HEK293 (cell line): ENCODE measurements around the gene CADPS2.

Experiments
- CTCF ChIA-PET: fragments of 350-600 bp; formaldehyde crosslinking; extraction: SDS; loops from one replicate; lab custom pipeline; 2021; ENCODE audit warnings: antibody characterized with exemption; lab: Yijun Ruan, JAX
- POLR2A ChIA-PET: fragments of 300-600 bp; formaldehyde crosslinking; extraction: SDS; loops from one replicate; lab custom pipeline; 2020; ENCODE audit warnings: antibody characterized with exemption, inconsistent platforms; lab: Yijun Ruan, JAX
- H3K27ac ChIP-seq: fragments of 200-500 bp; sonication (Bioruptor generic); 2 replicates; pipeline ENCODE4 v1.5.1; 2014; ENCODE audit warnings: low read depth, low read length, control low read depth, inconsistent platforms; ENCODE audit errors: extremely low read depth
- H3K36me3 ChIP-seq, 2 experiments: fragments of 200-500 bp in 1 of 2; sonication (Bioruptor generic) in 1 of 2; 1 replicate in 1 of 2; 2 replicates in 1 of 2; pipeline ENCODE4 v1.5.1; 2014 to 2017; ENCODE audit warnings: inconsistent platforms in 2 of 2, low read length in 2 of 2; ENCODE audit not compliant: control insufficient read depth in 2 of 2, insufficient read depth in 1 of 2
- H3K4me1 ChIP-seq: fragments of 200-500 bp; sonication (Bioruptor generic); 2 replicates; pipeline ENCODE4 v1.5.1; 2014; ENCODE audit warnings: mild to moderate bottlenecking, low read length, inconsistent platforms; ENCODE audit not compliant: control insufficient read depth, insufficient read depth
- H3K4me3 ChIP-seq: 2 replicates; pipeline ENCODE4 v1.5.1; 2011; ENCODE audit warnings: low read depth, mild to moderate bottlenecking, control low read depth, low read length, moderate library complexity
- H3K9me3 ChIP-seq: fragments of 200-500 bp; sonication (Bioruptor generic); 2 replicates; pipeline ENCODE4 v1.5.1; 2014; ENCODE audit warnings: low read depth, low read length, inconsistent platforms; ENCODE audit not compliant: control insufficient read depth, insufficient read depth
- EGR2 ChIP-seq: fragments of 450-650 bp; formaldehyde crosslinking; IDR thresholded peaks from 2 replicates; pipeline ENCODE4 v1.5.1; 2016; ENCODE audit warnings: low read depth, missing biosample characterization, missing genetic modification characterization
- FEZF1 ChIP-seq: fragments of 450-650 bp; formaldehyde crosslinking; IDR thresholded peaks from 2 replicates; pipeline ENCODE4 v1.5.1; 2016; ENCODE audit warnings: missing biosample characterization, missing genetic modification characterization
- GLI4 ChIP-seq: fragments of 450-650 bp; formaldehyde crosslinking; IDR thresholded peaks from 2 replicates; pipeline ENCODE4 v1.5.1; 2016; ENCODE audit warnings: missing biosample characterization, missing genetic modification characterization
- IKZF3 ChIP-seq: fragments of 450-650 bp; IDR thresholded peaks from 2 replicates; pipeline ENCODE4 v1.5.0; 2018; ENCODE audit warnings: missing biosample characterization, mild to moderate bottlenecking, missing genetic modification characterization, moderate library complexity
- PATZ1 ChIP-seq: fragments of 450-650 bp; formaldehyde crosslinking; IDR thresholded peaks from 2 replicates; pipeline ENCODE4 v1.5.1; 2016; ENCODE audit warnings: missing biosample characterization, missing genetic modification characterization
- ZBTB1 ChIP-seq: fragments of 450-650 bp; formaldehyde crosslinking; IDR thresholded peaks from 2 replicates; pipeline ENCODE4 v1.5.1; 2016; ENCODE audit warnings: missing biosample characterization, missing genetic modification characterization
- ZBTB48 ChIP-seq: fragments of 450-650 bp; formaldehyde crosslinking; IDR thresholded peaks from 2 replicates; pipeline ENCODE4 v1.5.1; 2016; ENCODE audit warnings: missing biosample characterization, missing genetic modification characterization
- ZFP37 ChIP-seq: fragments of 450-650 bp; formaldehyde crosslinking; IDR thresholded peaks from 2 replicates; pipeline ENCODE4 v1.5.1; 2016; ENCODE audit warnings: missing biosample characterization, missing genetic modification characterization
- ZNF133 ChIP-seq: fragments of 450-650 bp; formaldehyde crosslinking; IDR thresholded peaks from 2 replicates; pipeline ENCODE4 v1.5.1; 2016; ENCODE audit warnings: missing biosample characterization, missing genetic modification characterization
- ZNF174 ChIP-seq: fragments of 450-650 bp; formaldehyde crosslinking; IDR thresholded peaks from 2 replicates; pipeline ENCODE4 v1.5.0; 2017; ENCODE audit warnings: missing biosample characterization, mild to moderate bottlenecking, missing genetic modification characterization
- ZNF23 ChIP-seq: fragments of 450-650 bp; formaldehyde crosslinking; IDR thresholded peaks from 2 replicates; pipeline ENCODE4 v1.5.1; 2016; ENCODE audit warnings: missing biosample characterization, missing genetic modification characterization, borderline replicate concordance
- ZNF335 ChIP-seq: fragments of 450-650 bp; formaldehyde crosslinking; conservative IDR thresholded peaks from 2 replicates; pipeline ENCODE4 v1.5.1; 2016; ENCODE audit warnings: missing biosample characterization, missing genetic modification characterization
- ZNF398 ChIP-seq: fragments of 450-650 bp; formaldehyde crosslinking; IDR thresholded peaks from 2 replicates; pipeline ENCODE4 v1.5.1; 2017; ENCODE audit warnings: missing biosample characterization, missing genetic modification characterization
- ZNF433 ChIP-seq: fragments of 450-650 bp; formaldehyde crosslinking; IDR thresholded peaks from 2 replicates; pipeline ENCODE4 v1.5.1; 2016; ENCODE audit warnings: missing biosample characterization, missing genetic modification characterization, low read depth
- ZNF501 ChIP-seq: fragments of 450-650 bp; formaldehyde crosslinking; IDR thresholded peaks from 2 replicates; pipeline ENCODE4 v1.5.1; 2016; ENCODE audit warnings: missing biosample characterization, missing genetic modification characterization
- ZNF529 ChIP-seq: fragments of 450-650 bp; formaldehyde crosslinking; IDR thresholded peaks from 2 replicates; pipeline ENCODE4 v1.5.1; 2017; ENCODE audit warnings: missing genetic modification characterization, missing biosample characterization; ENCODE audit not compliant: insufficient replicate concordance
- ZNF610 ChIP-seq: fragments of 450-650 bp; formaldehyde crosslinking; IDR thresholded peaks from 2 replicates; pipeline ENCODE4 v1.5.1; 2016; ENCODE audit warnings: missing biosample characterization, missing genetic modification characterization, borderline replicate concordance
- ZNF626 ChIP-seq: fragments of 450-650 bp; sonication (Bioruptor Pico); formaldehyde crosslinking; IDR thresholded peaks from 2 replicates; pipeline ENCODE4 v1.5.1; 2018; ENCODE audit warnings: missing biosample characterization, missing genetic modification characterization, inconsistent platforms
- ZNF776 ChIP-seq: fragments of 450-650 bp; formaldehyde crosslinking; IDR thresholded peaks from 2 replicates; pipeline ENCODE4 v1.5.0; 2017; ENCODE audit warnings: missing biosample characterization, missing genetic modification characterization, borderline replicate concordance
- ZNF791 ChIP-seq: fragments of 450-650 bp; formaldehyde crosslinking; IDR thresholded peaks from 2 replicates; pipeline ENCODE4 v1.5.1; 2016; ENCODE audit warnings: missing biosample characterization, missing genetic modification characterization
- TF ChIP-seq, protein P1 (sequence below): fragments of 450-650 bp; formaldehyde crosslinking; IDR thresholded peaks from 2 replicates; pipeline ENCODE4 v1.5.1; 2016; ENCODE audit warnings: missing biosample characterization, missing genetic modification characterization
- TF ChIP-seq, protein P2 (sequence below): fragments of 450-650 bp; formaldehyde crosslinking; conservative IDR thresholded peaks from 2 replicates; pipeline ENCODE4 v1.5.1; 2016; ENCODE audit warnings: low read depth, missing biosample characterization, missing genetic modification characterization
- TF ChIP-seq, protein P3 (sequence below): fragments of 450-650 bp; formaldehyde crosslinking; IDR thresholded peaks from 2 replicates; pipeline ENCODE4 v1.5.1; 2016; ENCODE audit warnings: missing biosample characterization, missing genetic modification characterization

Gene CADPS2

DNA sequence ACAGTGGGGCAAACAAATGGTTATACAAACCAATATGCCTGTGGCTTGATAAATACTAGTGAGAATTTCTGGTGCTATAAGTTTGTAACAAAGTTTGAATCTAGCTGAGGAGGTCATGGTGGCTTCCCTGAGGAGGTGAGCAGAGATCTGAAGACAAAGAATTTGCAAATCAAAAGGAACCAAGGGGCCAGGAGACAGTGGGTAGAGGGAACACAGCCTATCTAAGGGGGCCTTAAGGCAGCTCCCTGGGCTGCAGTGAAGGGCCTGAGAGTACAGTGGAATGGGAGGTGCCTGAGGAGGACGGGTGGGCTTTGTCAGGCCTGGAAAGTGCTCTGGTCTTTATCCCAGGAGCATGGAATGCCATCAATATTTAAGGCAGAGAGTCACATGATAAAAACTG, 209.1 kb downstream of the CADPS2 start (continued):
- TF ChIP-seq ZBTB1 (tag by site-specific recombination) (no peak), ZNF398 (tag by site-specific recombination) (no peak), ZNF626 (tag by site-specific recombination) (no peak), ZNF501 (no peak), ZNF610 (tag by site-specific recombination) (no peak), EGR2 (tag by site-specific recombination) (no peak)
- TF ChIP-seq, protein P1, sequence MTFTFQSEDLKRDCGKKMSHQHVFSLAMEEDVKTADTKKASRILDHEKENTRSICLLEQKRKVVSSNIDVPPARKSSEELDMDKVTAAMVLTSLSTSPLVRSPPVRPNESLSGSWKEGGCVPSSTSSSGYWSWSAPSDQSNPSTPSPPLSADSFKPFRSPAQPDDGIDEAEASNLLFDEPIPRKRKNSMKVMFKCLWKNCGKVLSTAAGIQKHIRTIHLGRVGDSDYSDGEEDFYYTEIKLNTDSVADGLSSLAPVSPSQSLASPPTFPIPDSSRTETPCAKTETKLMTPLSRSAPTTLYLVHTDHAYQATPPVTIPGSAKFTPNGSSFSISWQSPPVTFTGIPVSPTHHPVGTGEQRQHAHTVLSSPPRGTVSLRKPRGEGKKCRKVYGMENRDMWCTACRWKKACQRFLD (tag by site-specific recombination): no peak

DNA sequence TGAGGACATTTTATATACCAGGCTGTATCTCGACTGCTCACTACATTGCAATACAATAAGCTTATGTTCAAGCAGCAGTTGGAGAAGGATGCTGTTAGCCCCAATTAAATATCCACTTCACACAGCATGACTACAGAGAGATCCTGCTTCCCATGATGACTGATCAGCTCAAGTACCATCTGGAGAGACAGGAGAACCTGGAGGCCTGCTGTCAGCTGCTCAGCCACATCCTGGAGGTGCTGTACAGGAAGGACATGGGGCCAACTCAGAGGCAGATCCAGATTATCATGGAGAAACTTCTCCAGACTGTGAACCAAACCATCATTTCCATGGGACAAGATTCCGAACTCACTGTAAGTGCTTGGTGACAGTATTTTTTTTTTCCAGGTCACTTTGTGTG, 209.8 kb downstream of the CADPS2 start:
- H3K9me3 ChIP-seq: no peaks in the 10 kb centered on the region

GRCh38 chr7:122675621-122676020, 210.6 kb downstream of the CADPS2 start:
- H3K27ac ChIP-seq: no peak overlapping the region
- no peaks in the 10 kb centered on the region for H3K36me3 ChIP-seq
- POLR2A ChIA-PET: no interaction called here
- no peak overlapping the region for H3K4me3 ChIP-seq
- TF ChIP-seq FEZF1 (tag by site-specific recombination): no peak
- TF ChIP-seq, protein P2, sequence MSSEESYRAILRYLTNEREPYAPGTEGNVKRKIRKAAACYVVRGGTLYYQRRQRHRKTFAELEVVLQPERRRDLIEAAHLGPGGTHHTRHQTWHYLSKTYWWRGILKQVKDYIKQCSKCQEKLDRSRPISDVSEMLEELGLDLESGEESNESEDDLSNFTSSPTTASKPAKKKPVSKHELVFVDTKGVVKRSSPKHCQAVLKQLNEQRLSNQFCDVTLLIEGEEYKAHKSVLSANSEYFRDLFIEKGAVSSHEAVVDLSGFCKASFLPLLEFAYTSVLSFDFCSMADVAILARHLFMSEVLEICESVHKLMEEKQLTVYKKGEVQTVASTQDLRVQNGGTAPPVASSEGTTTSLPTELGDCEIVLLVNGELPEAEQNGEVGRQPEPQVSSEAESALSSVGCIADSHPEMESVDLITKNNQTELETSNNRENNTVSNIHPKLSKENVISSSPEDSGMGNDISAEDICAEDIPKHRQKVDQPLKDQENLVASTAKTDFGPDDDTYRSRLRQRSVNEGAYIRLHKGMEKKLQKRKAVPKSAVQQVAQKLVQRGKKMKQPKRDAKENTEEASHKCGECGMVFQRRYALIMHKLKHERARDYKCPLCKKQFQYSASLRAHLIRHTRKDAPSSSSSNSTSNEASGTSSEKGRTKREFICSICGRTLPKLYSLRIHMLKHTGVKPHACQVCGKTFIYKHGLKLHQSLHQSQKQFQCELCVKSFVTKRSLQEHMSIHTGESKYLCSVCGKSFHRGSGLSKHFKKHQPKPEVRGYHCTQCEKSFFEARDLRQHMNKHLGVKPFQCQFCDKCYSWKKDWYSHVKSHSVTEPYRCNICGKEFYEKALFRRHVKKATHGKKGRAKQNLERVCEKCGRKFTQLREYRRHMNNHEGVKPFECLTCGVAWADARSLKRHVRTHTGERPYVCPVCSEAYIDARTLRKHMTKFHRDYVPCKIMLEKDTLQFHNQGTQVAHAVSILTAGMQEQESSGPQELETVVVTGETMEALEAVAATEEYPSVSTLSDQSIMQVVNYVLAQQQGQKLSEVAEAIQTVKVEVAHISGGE (tag by site-specific recombination): no peak
- no peak for TF ChIP-seq IKZF3
- no peak for TF ChIP-seq ZNF174 (tag by site-specific recombination)
- no peak for TF ChIP-seq ZNF529 (tag by site-specific recombination)
- no peak for TF ChIP-seq ZNF23 (tag by site-specific recombination)
- no peak for TF ChIP-seq ZNF610 (tag by site-specific recombination)
- no peak for TF ChIP-seq ZNF335 (tag by site-specific recombination)
- TF ChIP-seq ZBTB48: no peak
- no peak for TF ChIP-seq ZFP37 (tag by site-specific recombination)
- TF ChIP-seq ZNF433: no peak
- no peak for TF ChIP-seq ZNF791
- TF ChIP-seq ZNF133 (tag by site-specific recombination): no peak
- no peak for TF ChIP-seq GLI4 (tag by site-specific recombination)
- TF ChIP-seq, all 188 proteins: peak for 0
- Histone ChIP-seq H3K9me3 (no peaks in the 10 kb centered on the region), H3K4me1 (no peaks in the 10 kb centered on the region)
- CTCF ChIA-PET: interaction anchor here (0.7 kb wide), 1 partner anchor 165 kb away, joined by 3 read pairs; no protein-coding TSS in a partner anchor

More for the DNA sequence above, 209.8 kb downstream of the CADPS2 start:
- CTCF ChIA-PET: no interaction called here
- no peak overlapping the region for H3K27ac ChIP-seq
- POLR2A ChIA-PET: no interaction called here
- H3K4me1 ChIP-seq: no peaks in the 10 kb centered on the region
- H3K36me3 ChIP-seq: no peaks in the 10 kb centered on the region
- no peak overlapping the region for H3K4me3 ChIP-seq
- TF ChIP-seq, protein P3, sequence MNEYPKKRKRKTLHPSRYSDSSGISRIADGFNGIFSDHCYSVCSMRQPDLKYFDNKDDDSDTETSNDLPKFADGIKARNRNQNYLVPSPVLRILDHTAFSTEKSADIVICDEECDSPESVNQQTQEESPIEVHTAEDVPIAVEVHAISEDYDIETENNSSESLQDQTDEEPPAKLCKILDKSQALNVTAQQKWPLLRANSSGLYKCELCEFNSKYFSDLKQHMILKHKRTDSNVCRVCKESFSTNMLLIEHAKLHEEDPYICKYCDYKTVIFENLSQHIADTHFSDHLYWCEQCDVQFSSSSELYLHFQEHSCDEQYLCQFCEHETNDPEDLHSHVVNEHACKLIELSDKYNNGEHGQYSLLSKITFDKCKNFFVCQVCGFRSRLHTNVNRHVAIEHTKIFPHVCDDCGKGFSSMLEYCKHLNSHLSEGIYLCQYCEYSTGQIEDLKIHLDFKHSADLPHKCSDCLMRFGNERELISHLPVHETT: no peak
- TF ChIP-seq PATZ1 (tag by site-specific recombination) (no peak), ZNF776 (tag by site-specific recombination) (no peak)
